Trophoblast cell (in vitro differentiated cells and primary cell): Measurements from ENCODE around the gene IL1RAPL1.

ENCODE experiments used
- DNase-seq, 2 donors: peaks; one replicate each; pipeline ENCODE4 v3.0.0-alpha.2; 2016
- H2AFZ ChIP-seq: 2 replicates; pipeline ENCODE4 v1.6.1; 2013; ENCODE audit warnings: low read length, moderate library complexity, mild to moderate bottlenecking; ENCODE audit not compliant: insufficient read depth, poor library complexity
- H2AK5ac ChIP-seq: 2 replicates; pipeline ENCODE4 v1.6.1; 2013; ENCODE audit warnings: mild to moderate bottlenecking, low read length
- H2BK120ac ChIP-seq: 2 replicates; pipeline ENCODE4 v1.6.1; 2013; ENCODE audit warnings: low read length, mild to moderate bottlenecking, moderate library complexity; ENCODE audit not compliant: insufficient read depth, poor library complexity
- H2BK12ac ChIP-seq: 2 replicates; pipeline ENCODE4 v1.6.1; 2013; ENCODE audit warnings: mild to moderate bottlenecking, low read length, moderate library complexity
- H2BK5ac ChIP-seq: 2 replicates; pipeline ENCODE4 v1.6.1; 2013; ENCODE audit warnings: low read length, low read depth, moderate library complexity, mild to moderate bottlenecking; ENCODE audit not compliant: poor library complexity
- H3K14ac ChIP-seq: 2 replicates; pipeline ENCODE4 v1.6.1; 2013; ENCODE audit warnings: mild to moderate bottlenecking, low read length
- H3K18ac ChIP-seq: 2 replicates; pipeline ENCODE4 v1.6.1; 2013; ENCODE audit warnings: mild to moderate bottlenecking, low read length
- H3K23ac ChIP-seq: 2 replicates; pipeline ENCODE4 v1.6.1; 2013; ENCODE audit warnings: low read length
- H3K27ac ChIP-seq: 2 replicates; pipeline ENCODE4 v1.5.1; 2013; ENCODE audit warnings: low read depth, mild to moderate bottlenecking, inconsistent platforms, low read length, moderate library complexity
- H3K27me3 ChIP-seq: 2 replicates; pipeline ENCODE4 v1.6.1; 2013; ENCODE audit warnings: inconsistent platforms, mild to moderate bottlenecking, low read length, moderate library complexity; ENCODE audit not compliant: insufficient read depth
- H3K36me3 ChIP-seq, 2 experiments: 1 replicate in 1 of 2; 2 replicates in 1 of 2; pipeline ENCODE4 v1.6.1; 2013; ENCODE audit warnings: low read length in 2 of 2, mild to moderate bottlenecking in 2 of 2, moderate library complexity in 1 of 2; ENCODE audit not compliant: insufficient read depth in 2 of 2, control insufficient read depth in 1 of 2
- H3K4ac ChIP-seq: 2 replicates; pipeline ENCODE4 v1.6.1; 2013; ENCODE audit warnings: low read depth, mild to moderate bottlenecking, low read length, moderate library complexity
- H3K4me1 ChIP-seq, 2 experiments: 1 replicate in 1 of 2; 2 replicates in 1 of 2; pipeline ENCODE4 v1.6.1; 2013; ENCODE audit warnings: low read length in 2 of 2, mild to moderate bottlenecking in 2 of 2, moderate library complexity in 1 of 2; ENCODE audit not compliant: insufficient read depth in 2 of 2, control insufficient read depth in 1 of 2
- H3K4me2 ChIP-seq: 2 replicates; pipeline ENCODE4 v1.6.1; 2013; ENCODE audit warnings: inconsistent platforms, mild to moderate bottlenecking, low read length, moderate library complexity
- H3K4me3 ChIP-seq: 2 replicates; pipeline ENCODE4 v1.5.1; 2013; ENCODE audit warnings: mild to moderate bottlenecking, low read depth, low read length, inconsistent platforms
- H3K79me1 ChIP-seq: one replicate; pipeline ENCODE4 v1.6.1; 2013; ENCODE audit warnings: low read length
- H3K79me2 ChIP-seq: 2 replicates; pipeline ENCODE4 v1.6.1; 2013; ENCODE audit warnings: low read length, mild to moderate bottlenecking; ENCODE audit not compliant: control insufficient read depth, insufficient read depth, poor library complexity
- H3K9ac ChIP-seq: 2 replicates; pipeline ENCODE4 v1.6.1; 2013; ENCODE audit warnings: mild to moderate bottlenecking, low read length
- H3K9me3 ChIP-seq: 2 replicates; pipeline ENCODE4 v1.6.1; 2013; ENCODE audit warnings: low read depth, mild to moderate bottlenecking, control low read depth, inconsistent platforms, low read length; ENCODE audit not compliant: insufficient read depth
- H4K12ac ChIP-seq: 2 replicates; pipeline ENCODE4 v1.6.1; 2013; ENCODE audit warnings: low read depth, mild to moderate bottlenecking, low read length, moderate library complexity
- H4K8ac ChIP-seq: 2 replicates; pipeline ENCODE4 v1.6.1; 2013; ENCODE audit warnings: low read depth, mild to moderate bottlenecking, low read length, moderate library complexity
- H4K91ac ChIP-seq: one replicate; pipeline ENCODE4 v1.6.1; 2013; ENCODE audit warnings: low read depth, mild to moderate bottlenecking, low read length, moderate library complexity
- WGBS: extraction: QIAGEN DNeasy Blood & Tissue Kit; methylation state at CpG from one replicate; pipeline ENCODE4 v1.1.7; 2013; ENCODE audit warnings: missing lambda C conversion rate; ENCODE audit not compliant: insufficient read length, insufficient coverage; ENCODE audit errors: extremely low coverage; 5-methylcytosine and 5-hydroxymethylcytosine counted together

IL1RAPL1 gene

DNA sequence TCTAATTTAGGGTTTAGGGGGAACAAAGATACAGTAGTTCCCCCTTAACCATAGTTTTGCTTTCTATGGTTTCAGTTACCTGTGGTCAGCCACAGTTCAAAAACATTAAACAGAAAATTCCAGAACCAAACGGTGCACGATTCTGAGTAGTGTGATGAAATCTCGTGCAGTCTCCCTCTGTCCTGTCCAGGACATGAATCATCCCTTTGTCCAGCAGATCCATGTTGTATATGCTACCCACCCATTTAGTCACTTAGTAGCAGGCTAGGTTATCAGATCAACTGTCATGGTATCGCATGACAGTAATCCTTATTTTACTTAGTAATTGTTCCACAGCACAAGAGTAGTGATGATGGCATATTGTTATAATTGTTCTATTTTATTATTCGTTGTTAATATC, 556.1 kb downstream of the IL1RAPL1 start:
- Histone ChIP-seq H3K27ac (no peak overlapping the region), H3K79me2 (no peaks in the 10 kb centered on the region), H3K14ac (no peak overlapping the region), H3K9me3 (no peaks in the 10 kb centered on the region), H3K18ac (no peak overlapping the region), H3K79me1 (no peaks in the 10 kb centered on the region), H3K4me1 (no peaks in the 10 kb centered on the region), H2AK5ac (no peak overlapping the region), H3K4me3 (no peak overlapping the region), H2AFZ (no peak overlapping the region), H4K91ac (no peak overlapping the region), H2BK12ac (no peak overlapping the region), H3K4ac (no peak overlapping the region), H3K9ac (no peak overlapping the region), H2BK5ac (no peak overlapping the region), H3K36me3 (no peaks in the 10 kb centered on the region), H3K4me2 (no peak overlapping the region), H3K27me3 (no peaks in the 10 kb centered on the region), H3K23ac (no peak overlapping the region), H4K8ac (no peak overlapping the region), H2BK120ac (no peak overlapping the region), H4K12ac (no peak overlapping the region)
- no CpG with 5 or more reads among the region's 5 CpGs for WGBS
- no peak for DNase-seq

- H3K14ac ChIP-seq: no peak overlapping the region
- no peaks in the 10 kb centered on the region for H3K4me1 ChIP-seq
- no peak overlapping the region for H3K23ac ChIP-seq
- no peaks in the 10 kb centered on the region for H3K36me3 ChIP-seq
- H4K91ac ChIP-seq: no peak overlapping the region
- H3K9me3 ChIP-seq: no peaks in the 10 kb centered on the region
- no peak overlapping the region for H3K4ac ChIP-seq
- H3K27ac ChIP-seq: no peak overlapping the region
- no peak overlapping the region for H3K4me2 ChIP-seq
- H3K27me3 ChIP-seq: no peaks in the 10 kb centered on the region
- no peak for DNase-seq
- no peak overlapping the region for H4K8ac ChIP-seq
- H2BK5ac ChIP-seq: no peak overlapping the region
- no peak overlapping the region for H3K18ac ChIP-seq
- no peak overlapping the region for H2BK12ac ChIP-seq
- no peak overlapping the region for H3K4me3 ChIP-seq
- H2AFZ ChIP-seq: no peak overlapping the region
- no peaks in the 10 kb centered on the region for H3K79me1 ChIP-seq
- H2BK120ac ChIP-seq: no peak overlapping the region
- H2AK5ac ChIP-seq: no peak overlapping the region
- H3K79me2 ChIP-seq: no peaks in the 10 kb centered on the region
- H3K9ac ChIP-seq: no peak overlapping the region
- H4K12ac ChIP-seq: no peak overlapping the region
- no CpG with 5 or more reads among the region's 4 CpGs for WGBS
Observed at GRCh38 chrX:29143756-29144155, 556.5 kb downstream of the IL1RAPL1 start.

DNA sequence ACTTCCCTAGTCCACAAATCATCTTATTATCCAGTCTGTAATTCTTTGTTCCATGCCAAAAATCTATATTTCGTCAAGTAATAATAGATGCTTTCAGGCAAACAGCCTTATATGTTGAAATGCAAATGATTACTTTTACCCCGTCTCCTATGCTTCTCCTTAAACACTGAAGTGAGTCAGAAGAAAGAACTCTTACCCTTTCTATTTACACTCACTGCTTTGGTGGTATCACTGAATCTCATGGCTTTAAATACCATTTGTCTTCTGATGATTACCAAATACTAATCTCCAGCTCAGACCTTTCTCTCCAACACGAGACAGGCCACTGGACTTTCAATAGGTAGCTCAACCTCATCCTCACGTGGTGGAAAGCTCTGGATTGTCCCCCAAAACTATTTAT, 558.1 kb downstream of the IL1RAPL1 start:
- H3K4me3 ChIP-seq: no peak overlapping the region
- H3K9ac ChIP-seq: no peak overlapping the region
- no CpG with 5 or more reads among the region's 4 CpGs for WGBS

GRCh38 chrX:29148511-29148910, 561.3 kb downstream of the IL1RAPL1 start:
- Histone ChIP-seq H2BK120ac (no peak overlapping the region), H2AFZ (no peak overlapping the region), H3K79me1 (no peaks in the 10 kb centered on the region), H4K12ac (no peak overlapping the region), H3K4me3 (no peak overlapping the region), H4K8ac (no peak overlapping the region), H3K23ac (no peak overlapping the region), H3K4me1 (no peaks in the 10 kb centered on the region), H4K91ac (no peak overlapping the region), H2AK5ac (no peak overlapping the region), H3K27ac (no peak overlapping the region), H3K79me2 (no peaks in the 10 kb centered on the region), H3K9ac (no peak overlapping the region), H2BK5ac (no peak overlapping the region), H3K36me3 (no peaks in the 10 kb centered on the region), H3K4me2 (no peak overlapping the region), H3K14ac (no peak overlapping the region), H3K9me3 (no peaks in the 10 kb centered on the region), H2BK12ac (no peak overlapping the region), H3K4ac (no peak overlapping the region), H3K18ac (no peak overlapping the region), H3K27me3 (no peaks in the 10 kb centered on the region)
- no CpG with 5 or more reads among the region's 5 CpGs for WGBS
- DNase-seq: no peak

More for the DNA sequence above, 558.1 kb downstream of the IL1RAPL1 start:
- H3K79me1 ChIP-seq: no peaks in the 10 kb centered on the region
- no peak for DNase-seq
- H3K18ac ChIP-seq: no peak overlapping the region
- H4K8ac ChIP-seq: no peak overlapping the region
- H3K36me3 ChIP-seq: no peaks in the 10 kb centered on the region
- H4K12ac ChIP-seq: no peak overlapping the region
- no peak overlapping the region for H3K14ac ChIP-seq
- no peak overlapping the region for H3K4me2 ChIP-seq
- no peak overlapping the region for H2BK12ac ChIP-seq
- no peaks in the 10 kb centered on the region for H3K79me2 ChIP-seq
- H4K91ac ChIP-seq: no peak overlapping the region
- H3K27ac ChIP-seq: no peak overlapping the region
- H2BK120ac ChIP-seq: no peak overlapping the region
- H2AK5ac ChIP-seq: no peak overlapping the region
- H3K27me3 ChIP-seq: no peaks in the 10 kb centered on the region
- no peak overlapping the region for H2AFZ ChIP-seq
- H3K23ac ChIP-seq: no peak overlapping the region
- H3K9me3 ChIP-seq: no peaks in the 10 kb centered on the region
- no peaks in the 10 kb centered on the region for H3K4me1 ChIP-seq
- no peak overlapping the region for H3K4ac ChIP-seq
- H2BK5ac ChIP-seq: no peak overlapping the region
